Activated gamma-delta T cell (primary cell): Measurements from ENCODE around the gene ZSCAN23.
"Not testable (repeated sequence)": the region's sequence is repeated elsewhere in the genome, so short reads cannot be mapped to it uniquely, and the experiment has no call there.

ENCODE experiments used
- DNase-seq: peaks from one replicate; lab custom pipeline; 2025; lab: John Stamatoyannopoulos, UW

The ZSCAN23 gene

GRCh38 chr6:28436404-28436803 lies 6.9 kb downstream of the ZSCAN23 start:
- no peak for DNase-seq

GRCh38 chr6:28433119-28433518 lies 10.2 kb downstream of the ZSCAN23 start:
- DNase-seq = no peak

- DNase-seq = no peak
Measured at GRCh38 chr6:28429781-28430180, 13.5 kb downstream of the ZSCAN23 start.

GRCh38 chr6:28425944-28426541 lies 17.2 kb downstream of the ZSCAN23 start:
- no peak for DNase-seq

GRCh38 chr6:28424163-28424562 lies 19.1 kb downstream of the ZSCAN23 start:
- DNase-seq = no peak

GRCh38 chr6:28423546-28423945 lies 19.7 kb downstream of the ZSCAN23 start:
- no peak for DNase-seq

GRCh38 chr6:28413681-28414080 lies 29.6 kb downstream of the ZSCAN23 start:
- no peak for DNase-seq

- no peak for DNase-seq
Measured at GRCh38 chr6:28410767-28411166, 32.5 kb downstream of the ZSCAN23 start.

GRCh38 chr6:28408076-28408802 lies 35.1 kb downstream of the ZSCAN23 start:
- DNase-seq = no peak

GRCh38 chr6:28407401-28407800 lies 35.9 kb downstream of the ZSCAN23 start:
- DNase-seq = no peak

- not testable (repeated sequence) for DNase-seq
Measured at GRCh38 chr6:28403923-28404322, 39.4 kb downstream of the ZSCAN23 start.

- DNase-seq = no peak
Measured at GRCh38 chr6:28402197-28402596, 41.1 kb downstream of the ZSCAN23 start.

- DNase-seq = no peak
Measured at GRCh38 chr6:28401172-28401571, 42.1 kb downstream of the ZSCAN23 start.

GRCh38 chr6:28400122-28400451 lies 43.2 kb downstream of the ZSCAN23 start:
- DNase-seq = no peak

GRCh38 chr6:28399350-28400121 lies 43.8 kb downstream of the ZSCAN23 start, which contains the start of gene ZSCAN12:
Gene ZSCAN12, minus strand, starts transcription at chr6:28399747. Its CDS starts 1,342 bp downstream, at chr6:28398405.
- DNase-seq = peak; percentile 63

GRCh38 chr6:28395918-28396317 lies 47.4 kb downstream of the ZSCAN23 start:
- no peak for DNase-seq

GRCh38 chr6:28393912-28394662 lies 49.2 kb downstream of the ZSCAN23 start:
- DNase-seq = no peak

- DNase-seq = no peak
Measured at GRCh38 chr6:28390688-28391087, 52.6 kb downstream of the ZSCAN23 start.

GRCh38 chr6:28384143-28384533 lies 59.2 kb downstream of the ZSCAN23 start:
- DNase-seq = no peak

- DNase-seq = no peak
Measured at GRCh38 chr6:28383235-28384142, 59.8 kb downstream of the ZSCAN23 start.
